GM23248 (cell line): ENCODE data around the gene LFNG. TPM values are rescaled to one million over a fixed set of nuclear protein-coding genes. Genes with fewer than 3 reads are reported as not detected.

Source experiments
- DNase-seq: peaks from one replicate; pipeline ENCODE4 v3.0.0-alpha.2; 2015
- H2AFZ ChIP-seq: fragments of 200-600 bp; sonication (generic); 2 replicates; pipeline ENCODE4 v1.6.1; 2016; ENCODE audit warnings: antibody characterized with exemption
- H3F3A ChIP-seq: fragments of 200-600 bp; sonication (generic); 2 replicates; pipeline ENCODE4 v1.6.1; 2016; ENCODE audit warnings: mild to moderate bottlenecking, antibody characterized with exemption, mixed run types; ENCODE audit not compliant: insufficient read depth
- H3K27ac ChIP-seq: fragments of 200-600 bp; sonication (generic); 2 replicates; pipeline ENCODE4 v1.5.1; 2016; ENCODE audit warnings: mild to moderate bottlenecking
- H3K27me3 ChIP-seq: fragments of 200-600 bp; sonication (generic); replicated peaks from 2 replicates; pipeline ENCODE4 v1.6.1; 2016; ENCODE audit warnings: mild to moderate bottlenecking; ENCODE audit not compliant: insufficient read depth
- H3K36me3 ChIP-seq: fragments of 200-600 bp; sonication (generic); 2 replicates; pipeline ENCODE4 v1.6.1; 2016; ENCODE audit warnings: low read depth, mild to moderate bottlenecking
- H3K4me1 ChIP-seq: fragments of 200-600 bp; sonication (generic); 2 replicates; pipeline ENCODE4 v1.6.1; 2016; ENCODE audit warnings: mild to moderate bottlenecking; ENCODE audit not compliant: insufficient read depth
- H3K4me2 ChIP-seq: fragments of 200-600 bp; sonication (generic); one replicate; pipeline ENCODE4 v1.6.1; 2016; ENCODE audit warnings: mild to moderate bottlenecking; ENCODE audit not compliant: unreplicated experiment
- H3K4me3 ChIP-seq: fragments of 200-600 bp; sonication (generic); 2 replicates; pipeline ENCODE4 v1.5.1; 2016; ENCODE audit warnings: mild to moderate bottlenecking
- H3K79me2 ChIP-seq: fragments of 200-600 bp; sonication (generic); 2 replicates; pipeline ENCODE4 v1.6.1; 2016; ENCODE audit warnings: mild to moderate bottlenecking; ENCODE audit not compliant: insufficient read depth
- H3K9ac ChIP-seq: fragments of 200-600 bp; sonication (generic); 2 replicates; pipeline ENCODE4 v1.6.1; 2016; ENCODE audit warnings: mild to moderate bottlenecking
- H3K9me2 ChIP-seq: fragments of 200-600 bp; sonication (generic); 2 replicates; pipeline ENCODE4 v1.6.1; 2016; ENCODE audit warnings: mixed run types, mild to moderate bottlenecking, moderate library complexity; ENCODE audit not compliant: insufficient read depth
- H3K9me3 ChIP-seq: fragments of 200-600 bp; sonication (generic); one replicate; pipeline ENCODE4 v1.6.1; 2017; ENCODE audit warnings: low read depth
- H4K20me1 ChIP-seq: fragments of 200-600 bp; sonication (generic); 2 replicates; pipeline ENCODE4 v1.6.0; 2016; ENCODE audit not compliant: insufficient read depth
- EZH2 ChIP-seq: fragments of 200-600 bp; sonication (generic); IDR thresholded peaks from 2 replicates; pipeline ENCODE4 v1.6.1; 2018; ENCODE audit warnings: antibody characterized with exemption, mild to moderate bottlenecking; ENCODE audit not compliant: insufficient read depth, poor library complexity, severe bottlenecking
- EZH2phosphoT487 ChIP-seq: fragments of 200-600 bp; sonication (generic); IDR thresholded peaks from 2 replicates; pipeline ENCODE4 v1.6.1; 2018; ENCODE audit warnings: antibody characterized with exemption, moderate library complexity, mild to moderate bottlenecking, low read depth; ENCODE audit not compliant: insufficient read depth
- WGBS, 2 experiments: methylation state at CpG; one replicate each; pipeline ENCODE4 v1.1.6; 2015 to 2017; ENCODE audit warnings: low lambda C conversion rate in 2 of 2, low coverage in 1 of 2; ENCODE audit errors: missing lambda C conversion rate in 2 of 2; 5-methylcytosine and 5-hydroxymethylcytosine counted together
- in situ Hi-C: fragments of 300-500 bp; cut with MboI; formaldehyde crosslinking; loops from 2 replicates; pipeline ENCODE4 v1.15.0; 2020
- polyA plus RNA-seq: library from polyadenylated mRNA; unstranded; fragments of >200 nt; fragmentation: Nextera tagmentation; extraction: Ambion mirVana; gene quantifications from 2 replicates; pipeline ENCODE4 v1.2.1, GENCODE V29; 2016
- total RNA-seq: library from RNA; depleted of rRNA; stranded (reverse); fragments of >200 nt; shearing (Covaris generic); gene quantifications from 2 replicates; pipeline ENCODE4 v1.2.3, GENCODE V29; 2014

The LFNG gene
- total and polyA plus RNA-seq, 2 experiments from 2014 or later = 0.18 to 3.6 TPM

GRCh38 chr7:2472739-2473138, 46.8 kb upstream of the LFNG start:
- Histone ChIP-seq H3K9ac (no peak overlapping the region), H3K4me1 (peaks cover under 1% of the 10 kb centered on the region; the same call in 1 of the 2 replicates), H3K4me3 (no peak overlapping the region), H3K27ac (no peak overlapping the region), H3K4me2 (no peak overlapping the region), H3K9me2 (no peaks in the 10 kb centered on the region), H3K27me3 (no peaks in the 10 kb centered on the region), H3K36me3 (no peaks in the 10 kb centered on the region), H4K20me1 (no peaks in the 10 kb centered on the region), H3K9me3 (no peaks in the 10 kb centered on the region), H3K79me2 (no peaks in the 10 kb centered on the region), H2AFZ (no peak overlapping the region), H3F3A (no peaks in the 10 kb centered on the region)
- in situ Hi-C loops = loop anchor here (25.0 kb wide), 1 partner anchor 215 kb away; the partner anchor contains the start of gene AMZ1
- TF ChIP-seq EZH2 (no peak), EZH2phosphoT487 (no peak)
- 67 to 69% methylated on average over 6 of the region's 6 CpGs for WGBS, 2 experiments
- DNase-seq = no peak

- DNase-seq = no peak
- Histone ChIP-seq H3F3A (no peaks in the 10 kb centered on the region), H3K27me3 (no peaks in the 10 kb centered on the region), H3K36me3 (no peaks in the 10 kb centered on the region), H3K9ac (no peak overlapping the region), H3K9me2 (no peaks in the 10 kb centered on the region), H3K9me3 (no peaks in the 10 kb centered on the region), H2AFZ (no peak overlapping the region), H3K4me3 (no peak overlapping the region), H3K4me2 (no peak overlapping the region), H3K27ac (no peak overlapping the region), H3K4me1 (peaks cover 10% of the 10 kb centered on the region), H4K20me1 (no peaks in the 10 kb centered on the region), H3K79me2 (no peaks in the 10 kb centered on the region)
- TF ChIP-seq EZH2 (no peak), EZH2phosphoT487 (no peak)
- in situ Hi-C loops = loop anchor here (25.0 kb wide), 1 partner anchor 214 kb away; the partner anchor contains the start of gene AMZ1
- WGBS, 2 experiments = 91 to 93% methylated on average over 11 to 12 of the region's 12 CpGs
Observed at GRCh38 chr7:2473496-2474180, 45.9 kb upstream of the LFNG start.

- 84 to 90% methylated on average over 2 to 14 of the region's 15 CpGs for WGBS, 2 experiments
- no peaks in the 10 kb centered on the region for H3K9me3 ChIP-seq
- no peak overlapping the region for H2AFZ ChIP-seq
- DNase-seq = no peak
- no peaks in the 10 kb centered on the region for H4K20me1 ChIP-seq
- H3K36me3 ChIP-seq = no peaks in the 10 kb centered on the region
- no peak overlapping the region for H3K4me3 ChIP-seq
- no peaks in the 10 kb centered on the region for H3K79me2 ChIP-seq
- H3K4me2 ChIP-seq = no peak overlapping the region
- no peaks in the 10 kb centered on the region for H3K27me3 ChIP-seq
- TF ChIP-seq EZH2 (no peak), EZH2phosphoT487 (no peak)
- no peaks in the 10 kb centered on the region for H3K9me2 ChIP-seq
- H3K4me1 ChIP-seq = peaks cover 13% of the 10 kb centered on the region
- in situ Hi-C loops = loop anchor here (25.0 kb wide), 1 partner anchor 213 kb away; the partner anchor contains the start of gene AMZ1
- H3F3A ChIP-seq = no peaks in the 10 kb centered on the region
- H3K9ac ChIP-seq = no peak overlapping the region
- H3K27ac ChIP-seq = no peak overlapping the region
Observed at GRCh38 chr7:2474224-2474623, 45.4 kb upstream of the LFNG start.

GRCh38 chr7:2474813-2475677, 44.5 kb upstream of the LFNG start:
- no peak overlapping the region for H3K27ac ChIP-seq
- no peak overlapping the region for H3K9ac ChIP-seq
- no peak for DNase-seq
- H3F3A ChIP-seq = no peaks in the 10 kb centered on the region
- no peaks in the 10 kb centered on the region for H3K9me3 ChIP-seq
- no peaks in the 10 kb centered on the region for H3K36me3 ChIP-seq
- H2AFZ ChIP-seq = no peak overlapping the region
- WGBS, 2 experiments = 73% methylated on average over 27 to 28 of the region's 28 CpGs
- peaks cover 13% of the 10 kb centered on the region for H3K4me1 ChIP-seq
- no peaks in the 10 kb centered on the region for H3K79me2 ChIP-seq
- no peaks in the 10 kb centered on the region for H3K9me2 ChIP-seq
- no peak overlapping the region for H3K4me3 ChIP-seq
- in situ Hi-C loops = loop anchor here (25.0 kb wide), 1 partner anchor 212 kb away; the partner anchor contains the start of gene AMZ1
- H4K20me1 ChIP-seq = no peaks in the 10 kb centered on the region
- no peaks in the 10 kb centered on the region for H3K27me3 ChIP-seq
- no peak for TF ChIP-seq EZH2
- TF ChIP-seq EZH2phosphoT487 = no peak
- H3K4me2 ChIP-seq = no peak overlapping the region
